Heart right ventricle (tissue), 16 donors: Measurements from ENCODE around the gene TIMM21. TPM values are rescaled to one million over a fixed set of nuclear protein-coding genes. Genes with fewer than 3 reads are reported as not detected.

ENCODE experiments used
- ATAC-seq, 8 donors: fragments of 200-7000 bp; cut with Tn5 transposase; one replicate each; pipeline ENCODE4 v1.9.1; 2020; ENCODE audit warnings: mild to moderate bottlenecking in 8 of 8, moderate library complexity in 8 of 8, moderate number of reproducible peaks in 1 of 8
- DNase-seq, 2 donors: peaks; one replicate each; pipeline ENCODE4 v3.0.0-alpha.2; 2020
- H3K27ac ChIP-seq, 10 donors: fragments of 200-600 bp; sonication (generic) in 2 of 10; one replicate each; pipeline versions ENCODE4 v1.5.0 to v1.8.0; 2020 to 2022; ENCODE audit warnings: mild to moderate bottlenecking in 3 of 10
- H3K27me3 ChIP-seq, 7 donors: fragments of 200-600 bp; one replicate each; pipeline ENCODE4 v1.8.0; 2021 to 2022; ENCODE audit warnings: mild to moderate bottlenecking in 2 of 7
- H3K36me3 ChIP-seq, 9 donors: fragments of 200-600 bp; sonication (generic) in 1 of 9; one replicate each; pipeline versions ENCODE4 v1.5.0 to v1.8.0; 2020 to 2022; ENCODE audit warnings: mild to moderate bottlenecking in 2 of 9
- H3K4me1 ChIP-seq, 9 donors: fragments of 200-600 bp; sonication (generic) in 1 of 9; one replicate each; pipeline versions ENCODE4 v1.5.0 to v1.8.0; 2020 to 2022; ENCODE audit warnings: mild to moderate bottlenecking in 4 of 9
- H3K4me3 ChIP-seq, 10 donors: fragments of 200-600 bp; sonication (generic) in 2 of 10; one replicate each; pipeline versions ENCODE4 v1.5.0 to v1.8.0; 2020 to 2022; ENCODE audit warnings: mild to moderate bottlenecking in 7 of 10, moderate library complexity in 2 of 10
- H3K9me3 ChIP-seq, 11 donors: fragments of 200-600 bp in 10 of 11; sonication (generic) in 2 of 11; one replicate each; pipeline versions ENCODE4 v1.5.0 to v1.8.0; 2013 to 2022; ENCODE audit warnings: mild to moderate bottlenecking in 2 of 11, control low read depth in 1 of 11, moderate library complexity in 1 of 11
- CTCF ChIP-seq, 9 donors: fragments of 200-600 bp; sonication (generic) in 2 of 9; IDR thresholded peaks; one replicate each; pipeline versions ENCODE4 v1.5.0 to v1.8.0; 2021 to 2022; ENCODE audit warnings: antibody characterized with exemption in 9 of 9, mild to moderate bottlenecking in 5 of 9, moderate library complexity in 1 of 9
- WGBS, 2 donors: extraction: QIAGEN DNeasy Blood & Tissue Kit; methylation state at CpG; one replicate each; pipeline ENCODE4 v1.1.7; 2013; ENCODE audit warnings: inconsistent platforms in 1 of 2; 5-methylcytosine and 5-hydroxymethylcytosine counted together
- intact Hi-C, 10 donors: fragments of 100-400 bp; cut with DNase I; formaldehyde crosslinking; loops; one replicate each; pipeline versions ENCODE4 v1.11.1 to v1.14.2; 2022
- polyA plus RNA-seq, 2 donors: library from polyadenylated mRNA; stranded (reverse); fragments of 200-250 nt; gene quantifications; one replicate each; pipeline ENCODE4 v1.2.3, GENCODE V29; 2013
- total RNA-seq, 10 donors: library from RNA; stranded (reverse); fragmentation: NEBNext Ultra II Directional in 3 of 10; extraction: Animal tissue kit (Norgen Biotek cat#: 25700) in 3 of 10; gene quantifications; one replicate each; pipeline versions ENCODE4 v1.2.1 to v1.2.4, GENCODE V29; 2021 to 2023
- donor health status: Arrhythmogenic right ventricular cardiomyopathy.
- donor health status: ischemic (EF 13 %, LVEDD 7.1; RV severe dilation, severe dysfunction).
- donor health status: healthy with polysubstance abuse.
- donor health status: DM: no; HTN: yes; CAD: no.
- donor health status: DM: no; HTN: no; CAD: no.
- donor health status: ischemic (EF 25% LVEDD 6.9; RV normal size, moderate dysfunction).
- donor health status: ischemic (EF 25% LVEDD 5.7; RV mildly dilated, moderate dysfunction).
- donor health status: healthy.
- donor health status: DM: yes; HTN: yes; CAD: no.
- donor health status: Ischemic cardiomyopathy.
- donor health status: ischemic (EF 35%, LVEDD 5.7; RV mildly dilated, moderate dysfunction).
- donor health status: nonischemic (EF 11% LVEDD 7.7; RV severe dilation, severe dysfunction).
- donor health status: DM: yes; HTN: yes; CAD: no.
- donor health status: PGD.
- donor health status: ischemic (EF 29% LVEDD 5.4; RV normal size, mild dysfunction).
- donor health status: nonischemic (EF 23%, LVEDD 6.1; RV moderate dilation, normal function).

Gene TIMM21
- total and polyA plus RNA-seq, 12 donors = 64.4 to 141 (median 120) TPM

- H3K27ac ChIP-seq = no peak overlapping the region
- no peak for DNase-seq
These were observed 25.1 kb upstream of the TIMM21 start for GRCh38 chr18:74123200-74123599.

GRCh38 chr18:74124642-74125041, 23.7 kb upstream of the TIMM21 start:
- intact Hi-C loops = no loop called here
- WGBS, 2 donors = 68 to 73% methylated on average over 1 of the region's 1 CpG
- TF ChIP-seq CTCF (IDR thresholded peaks at IDR 0.05) = no peak
- H3K27me3 ChIP-seq = peaks cover 0 to 4% (median 0%) of the 10 kb centered on the region in 7 donors
- no peak overlapping the region for H3K27ac ChIP-seq
- no peak for DNase-seq
- no peaks in the 10 kb centered on the region for H3K36me3 ChIP-seq
- H3K4me1 ChIP-seq = no peaks in the 10 kb centered on the region
- no peak for ATAC-seq
- H3K4me3 ChIP-seq = no peak overlapping the region
- no peaks in the 10 kb centered on the region for H3K9me3 ChIP-seq

More at GRCh38 chr18:74123200-74123599, 25.1 kb upstream of the TIMM21 start:
- Histone ChIP-seq H3K9me3 (no peaks in the 10 kb centered on the region), H3K27me3 (peaks cover 0 to 6% (median 0%) of the 10 kb centered on the region in 7 donors), H3K36me3 (no peaks in the 10 kb centered on the region), H3K4me1 (no peaks in the 10 kb centered on the region), H3K4me3 (no peak overlapping the region)
- no peak for ATAC-seq
- WGBS, 2 donors = 92% methylated on average over 6 of the region's 6 CpGs
- intact Hi-C loops = no loop called here
- TF ChIP-seq CTCF (IDR thresholded peaks at IDR 0.05) = no peak

- no peak overlapping the region for H3K27ac ChIP-seq
- no peaks in the 10 kb centered on the region for H3K4me1 ChIP-seq
- 47 to 49% methylated on average over 10 of the region's 10 CpGs for WGBS, 2 donors
- no peaks in the 10 kb centered on the region for H3K27me3 ChIP-seq
- intact Hi-C loops = no loop called here
- DNase-seq = no peak
- no peaks in the 10 kb centered on the region for H3K9me3 ChIP-seq
- no peak overlapping the region for H3K4me3 ChIP-seq
- ATAC-seq = peak in 2 of 8 donors; percentile 46 to 69
- TF ChIP-seq CTCF (IDR thresholded peaks at IDR 0.05) = no peak
- H3K36me3 ChIP-seq = no peaks in the 10 kb centered on the region
These were observed 21.4 kb upstream of the TIMM21 start for GRCh38 chr18:74126684-74127655.

- intact Hi-C loops = no loop called here
- H3K36me3 ChIP-seq = no peaks in the 10 kb centered on the region
- no peaks in the 10 kb centered on the region for H3K27me3 ChIP-seq
- no peak overlapping the region for H3K4me3 ChIP-seq
- no peak for DNase-seq
- ATAC-seq = no peak
- WGBS, 2 donors = 76 to 83% methylated on average over 3 of the region's 3 CpGs
- no peaks in the 10 kb centered on the region for H3K4me1 ChIP-seq
- no peak for TF ChIP-seq CTCF (IDR thresholded peaks at IDR 0.05)
- H3K27ac ChIP-seq = no peak overlapping the region
- no peaks in the 10 kb centered on the region for H3K9me3 ChIP-seq
These were observed 20.2 kb upstream of the TIMM21 start for GRCh38 chr18:74128159-74128558.
